H1 (cell line): ENCODE data around the gene ZBTB18. TPM values are rescaled to one million over a fixed set of nuclear protein-coding genes. Genes with fewer than 3 reads are reported as not detected.

Experiments
- BCL11A ChIP-seq, 2 experiments: IDR thresholded peaks; one replicate each; pipeline ENCODE4 v1.6.1; 2011; ENCODE audit warnings: low read depth in 2 of 2, low read length in 2 of 2, mild to moderate bottlenecking in 2 of 2
- GABPA ChIP-seq: IDR thresholded peaks from 2 replicates; pipeline ENCODE4 v1.6.1; 2011; ENCODE audit warnings: mild to moderate bottlenecking, low read length, moderate library complexity, borderline replicate concordance; ENCODE audit not compliant: insufficient read depth
- KDM4A ChIP-seq: IDR thresholded peaks from one replicate; pipeline ENCODE4 v1.7.1; 2012; ENCODE audit warnings: low read depth, mild to moderate bottlenecking, moderate library complexity, low read length, inconsistent platforms; ENCODE audit not compliant: severe bottlenecking
- SP4 ChIP-seq: IDR thresholded peaks from 2 replicates; pipeline ENCODE4 v1.6.1; 2012; ENCODE audit warnings: low read length, inconsistent platforms
- SUZ12 ChIP-seq: fragments of 200-600 bp; sonication (generic); IDR thresholded peaks from 2 replicates; pipeline ENCODE4 v1.6.1; 2012; ENCODE audit warnings: mild to moderate bottlenecking, inconsistent platforms, low read length, moderate library complexity, mixed read lengths
- polyA plus RNA-seq, 7 experiments: library from polyadenylated mRNA; depleted of rRNA in 3 of 7; stranded (reverse) in 5 of 7; unstranded in 2 of 7; fragments of >200 nt in 5 of 7; fragments of 200-250 nt in 2 of 7; gene quantifications; 1 replicate in 5 of 7; 2 replicates in 1 of 7; 4 replicates in 1 of 7; pipeline versions ENCODE4 v1.2.1 to v1.2.3, GENCODE V29; 2011 to 2013; ENCODE audit warnings: missing spikeins in 2 of 7, mixed read lengths in 2 of 7
- total RNA-seq: library from RNA; stranded (reverse); fragmentation: NEBNext Ultra II Directional; extraction: Animal tissue kit (Norgen Biotek cat#: 25700); gene quantifications from 2 replicates; pipeline ENCODE4 v1.2.1, GENCODE V29; 2021
- TF ChIP-seq, protein P1 (sequence below): IDR thresholded peaks from 2 replicates; pipeline ENCODE4 v1.6.1; 2012; ENCODE audit warnings: low read length, inconsistent platforms

Gene ZBTB18
- total and polyA plus RNA-seq, 2 of the 8 experiments (the other 6 are each of a cell fraction or from before 2014, with no cell fraction given): 8.5 to 14.4 TPM

- TF ChIP-seq BCL11A (IDR thresholded peaks at IDR 0.05; ENCODE audit: low read depth in 2 of 2, low read length in 2 of 2) (no peak), GABPA (no peak), SP4 (no peak), SUZ12 (no peak), KDM4A (no peak)
- TF ChIP-seq, protein P1, sequence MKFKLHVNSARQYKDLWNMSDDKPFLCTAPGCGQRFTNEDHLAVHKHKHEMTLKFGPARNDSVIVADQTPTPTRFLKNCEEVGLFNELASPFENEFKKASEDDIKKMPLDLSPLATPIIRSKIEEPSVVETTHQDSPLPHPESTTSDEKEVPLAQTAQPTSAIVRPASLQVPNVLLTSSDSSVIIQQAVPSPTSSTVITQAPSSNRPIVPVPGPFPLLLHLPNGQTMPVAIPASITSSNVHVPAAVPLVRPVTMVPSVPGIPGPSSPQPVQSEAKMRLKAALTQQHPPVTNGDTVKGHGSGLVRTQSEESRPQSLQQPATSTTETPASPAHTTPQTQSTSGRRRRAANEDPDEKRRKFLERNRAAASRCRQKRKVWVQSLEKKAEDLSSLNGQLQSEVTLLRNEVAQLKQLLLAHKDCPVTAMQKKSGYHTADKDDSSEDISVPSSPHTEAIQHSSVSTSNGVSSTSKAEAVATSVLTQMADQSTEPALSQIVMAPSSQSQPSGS: no peak
These were observed 49.8 kb downstream of the ZBTB18 start (continued) for GRCh38 chr1:244100704-244101453.
